ENCODE measurements around the gene OR2F1.

- TF ChIP-seq REST (IDR thresholded peaks at IDR 0.05; ENCODE audit: insufficient read depth in 1 of 2, low read depth in 2 of 2, low read length in 2 of 2): no peak
- no peak for TF ChIP-seq FOXP2 (optimal IDR thresholded peaks at IDR 0.05; ENCODE audit: borderline replicate concordance, extremely low read depth, extremely low read length, insufficient read depth)
- no peak for TF ChIP-seq POLR2AphosphoS5 (IDR thresholded peaks at IDR 0.05; ENCODE audit: low read depth, low read length)
Observed at GRCh38 chr7:143954544-143954943, at the start of gene OR2F1.
